Ectodermal cell (in vitro differentiated cells): ENCODE results near the gene TKTL1.

Source experiments
- H3K27ac ChIP-seq: 2 replicates; pipeline ENCODE4 v1.7.0; 2013; ENCODE audit warnings: mild to moderate bottlenecking, low read depth, low read length; ENCODE audit not compliant: insufficient read depth, poor library complexity, severe bottlenecking
- H3K27me3 ChIP-seq: 2 replicates; pipeline ENCODE4 v1.7.0; 2013; ENCODE audit warnings: mild to moderate bottlenecking, low read length; ENCODE audit not compliant: insufficient read depth, control insufficient read depth, poor library complexity, severe bottlenecking
- H3K36me3 ChIP-seq: one replicate; pipeline ENCODE4 v1.7.0; 2013; ENCODE audit warnings: low read length; ENCODE audit not compliant: control insufficient read depth, insufficient read depth
- H3K4me1 ChIP-seq: one replicate; pipeline ENCODE4 v1.7.0; 2013; ENCODE audit warnings: low read length; ENCODE audit not compliant: control insufficient read depth, insufficient read depth
- H3K4me3 ChIP-seq: 2 replicates; pipeline ENCODE4 v1.7.0; 2013; ENCODE audit warnings: low read depth, low read length, control low read depth; ENCODE audit not compliant: insufficient read depth
- H3K9me3 ChIP-seq: 2 replicates; pipeline ENCODE4 v1.7.0; 2013; ENCODE audit warnings: mild to moderate bottlenecking, low read length, moderate library complexity; ENCODE audit not compliant: control insufficient read depth
- WGBS, 2 experiments: methylation state at CpG; one replicate each; pipeline ENCODE4 v1.1.7; 2013; ENCODE audit warnings: missing lambda C conversion rate in 2 of 2; 5-methylcytosine and 5-hydroxymethylcytosine counted together

The TKTL1 gene

GRCh38 chrX:154353172-154353843 is 57.7 kb downstream of the TKTL1 start:
- H3K27ac ChIP-seq: no peak overlapping the region
- 96 to 97% methylated on average over 24 of the region's 24 CpGs for WGBS, 2 experiments
- H3K4me3 ChIP-seq: no peak overlapping the region
- no peaks in the 10 kb centered on the region for H3K9me3 ChIP-seq
- H3K27me3 ChIP-seq: no peaks in the 10 kb centered on the region
- H3K4me1 ChIP-seq: no peaks in the 10 kb centered on the region
- H3K36me3 ChIP-seq: peaks cover 56% of the 10 kb centered on the region

- H3K9me3 ChIP-seq: no peaks in the 10 kb centered on the region
- H3K27ac ChIP-seq: no peak overlapping the region
- no peak overlapping the region for H3K4me3 ChIP-seq
- H3K27me3 ChIP-seq: no peaks in the 10 kb centered on the region
- peaks cover 56% of the 10 kb centered on the region for H3K36me3 ChIP-seq
- H3K4me1 ChIP-seq: no peaks in the 10 kb centered on the region
- WGBS, 2 experiments: 93 to 96% methylated on average over 14 of the region's 14 CpGs
These were observed 58.4 kb downstream of the TKTL1 start for GRCh38 chrX:154354013-154354412.

- Histone ChIP-seq H3K36me3 (peaks cover 59% of the 10 kb centered on the region), H3K27ac (no peak overlapping the region), H3K27me3 (no peaks in the 10 kb centered on the region), H3K4me3 (no peak overlapping the region), H3K4me1 (no peaks in the 10 kb centered on the region), H3K9me3 (no peaks in the 10 kb centered on the region)
- WGBS, 2 experiments: 96 to 97% methylated on average over 13 of the region's 13 CpGs
These were observed 58.9 kb downstream of the TKTL1 start for GRCh38 chrX:154354516-154354915.

- no peaks in the 10 kb centered on the region for H3K9me3 ChIP-seq
- H3K4me3 ChIP-seq: no peak overlapping the region
- H3K4me1 ChIP-seq: no peaks in the 10 kb centered on the region
- peaks cover 59% of the 10 kb centered on the region for H3K36me3 ChIP-seq
- no peaks in the 10 kb centered on the region for H3K27me3 ChIP-seq
- 94 to 96% methylated on average over 30 of the region's 30 CpGs for WGBS, 2 experiments
- no peak overlapping the region for H3K27ac ChIP-seq
These were observed 59.6 kb downstream of the TKTL1 start for GRCh38 chrX:154355094-154355775.

- 93 to 95% methylated on average over 12 of the region's 12 CpGs for WGBS, 2 experiments
- peaks cover 60% of the 10 kb centered on the region for H3K36me3 ChIP-seq
- H3K4me1 ChIP-seq: no peaks in the 10 kb centered on the region
- H3K4me3 ChIP-seq: no peak overlapping the region
- H3K9me3 ChIP-seq: no peaks in the 10 kb centered on the region
- no peak overlapping the region for H3K27ac ChIP-seq
- H3K27me3 ChIP-seq: no peaks in the 10 kb centered on the region
These were observed 60.2 kb downstream of the TKTL1 start for GRCh38 chrX:154355776-154356140.

GRCh38 chrX:154356596-154356995 is 61.0 kb downstream of the TKTL1 start:
- H3K9me3 ChIP-seq: no peaks in the 10 kb centered on the region
- no peaks in the 10 kb centered on the region for H3K27me3 ChIP-seq
- H3K27ac ChIP-seq: no peak overlapping the region
- WGBS, 2 experiments: 91 to 96% methylated on average over 13 of the region's 13 CpGs
- no peaks in the 10 kb centered on the region for H3K4me1 ChIP-seq
- H3K36me3 ChIP-seq: peaks cover 63% of the 10 kb centered on the region
- no peak overlapping the region for H3K4me3 ChIP-seq

- Histone ChIP-seq H3K4me1 (no peaks in the 10 kb centered on the region), H3K9me3 (no peaks in the 10 kb centered on the region), H3K36me3 (peaks cover 63% of the 10 kb centered on the region), H3K27me3 (no peaks in the 10 kb centered on the region), H3K4me3 (no peak overlapping the region), H3K27ac (no peak overlapping the region)
- 97% methylated on average over 27 of the region's 27 CpGs for WGBS, 2 experiments
These were observed 61.6 kb downstream of the TKTL1 start for GRCh38 chrX:154357205-154357604.

- no peaks in the 10 kb centered on the region for H3K9me3 ChIP-seq
- H3K27me3 ChIP-seq: no peaks in the 10 kb centered on the region
- 96 to 98% methylated on average over 11 of the region's 11 CpGs for WGBS, 2 experiments
- H3K36me3 ChIP-seq: peaks cover 58% of the 10 kb centered on the region
- no peak overlapping the region for H3K4me3 ChIP-seq
- H3K4me1 ChIP-seq: no peaks in the 10 kb centered on the region
- no peak overlapping the region for H3K27ac ChIP-seq
These were observed 62.4 kb downstream of the TKTL1 start for GRCh38 chrX:154358011-154358410.

GRCh38 chrX:154358829-154359228 is 63.2 kb downstream of the TKTL1 start:
- peaks cover 54% of the 10 kb centered on the region for H3K36me3 ChIP-seq
- H3K4me1 ChIP-seq: no peaks in the 10 kb centered on the region
- no peaks in the 10 kb centered on the region for H3K9me3 ChIP-seq
- 97 to 98% methylated on average over 6 of the region's 6 CpGs for WGBS, 2 experiments
- no peak overlapping the region for H3K4me3 ChIP-seq
- no peaks in the 10 kb centered on the region for H3K27me3 ChIP-seq
- no peak overlapping the region for H3K27ac ChIP-seq

- Histone ChIP-seq H3K36me3 (peaks cover 53% of the 10 kb centered on the region), H3K27me3 (no peaks in the 10 kb centered on the region), H3K27ac (no peak overlapping the region), H3K4me1 (no peaks in the 10 kb centered on the region), H3K4me3 (no peak overlapping the region), H3K9me3 (no peaks in the 10 kb centered on the region)
- 97% methylated on average over 41 of the region's 41 CpGs for WGBS, 2 experiments
These were observed 64.0 kb downstream of the TKTL1 start for GRCh38 chrX:154359362-154360154.
